ENCODE results near the gene MGMT.

Gene MGMT

DNA sequence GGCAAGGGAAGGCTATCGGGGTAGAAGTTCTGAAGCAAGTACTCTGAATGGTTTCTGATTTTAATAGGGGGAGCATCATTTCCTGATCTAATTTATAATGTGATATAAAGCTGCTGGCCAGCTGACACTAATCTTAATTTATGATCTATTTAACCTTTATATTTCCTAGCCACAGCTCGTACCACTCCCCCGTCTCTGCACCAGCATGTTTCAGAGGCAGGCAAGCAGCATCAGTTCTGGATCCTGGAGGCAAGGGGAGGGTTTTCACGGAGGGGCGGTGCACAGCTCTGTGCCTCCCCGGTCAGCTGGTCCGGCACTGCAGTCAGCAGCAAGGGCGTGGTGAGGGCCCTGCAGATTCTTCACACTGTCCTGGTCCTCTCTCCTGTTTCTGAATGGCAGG, 30.0 kb downstream of the MGMT start:
- DNase-seq: no peak

GRCh38 chr10:129498680-129499079, 31.6 kb downstream of the MGMT start:
- DNase-seq: no peak

DNA sequence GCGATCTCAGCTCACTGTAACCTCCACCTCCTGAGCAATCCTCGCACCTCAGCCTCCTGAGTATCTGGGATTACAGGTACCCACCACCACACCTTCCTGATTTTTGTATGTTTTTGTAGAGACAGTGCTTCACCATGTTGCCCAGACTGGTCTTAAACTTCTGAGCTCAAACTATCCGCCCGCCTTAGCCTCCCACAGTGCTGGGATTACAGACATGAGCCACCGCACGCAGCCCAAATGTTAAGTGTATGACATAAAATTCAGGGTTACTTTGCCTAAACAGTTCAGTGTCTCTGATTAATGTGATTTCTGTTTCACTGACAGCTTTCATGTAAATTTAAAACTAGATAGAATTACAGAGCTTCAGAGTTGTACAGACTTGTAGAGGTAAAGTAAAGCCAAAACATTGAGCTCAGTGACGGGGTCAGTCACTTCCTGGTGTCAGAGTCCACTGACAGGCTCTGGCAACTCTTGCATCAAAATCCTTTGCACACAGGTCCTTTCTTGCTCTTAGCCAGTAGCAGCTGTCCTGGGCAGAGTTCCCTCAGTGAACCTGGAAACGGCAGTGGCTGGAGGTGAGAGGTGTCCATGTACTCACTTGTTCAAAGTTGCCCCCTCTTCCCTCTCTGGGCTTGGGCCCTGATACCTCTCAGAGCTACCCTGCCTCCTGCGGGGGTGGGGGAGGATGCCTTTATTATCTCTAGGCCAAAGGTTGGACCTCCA, 33.7 kb downstream of the MGMT start:
- DNase-seq: no peak

GRCh38 chr10:129501652-129502436, 34.8 kb downstream of the MGMT start:
- DNase-seq: no peak

- no peak for DNase-seq
Observed at GRCh38 chr10:129502448-129502847, 35.4 kb downstream of the MGMT start.

- no peak for DNase-seq
Observed at GRCh38 chr10:129505500-129506075, 38.5 kb downstream of the MGMT start.

DNA sequence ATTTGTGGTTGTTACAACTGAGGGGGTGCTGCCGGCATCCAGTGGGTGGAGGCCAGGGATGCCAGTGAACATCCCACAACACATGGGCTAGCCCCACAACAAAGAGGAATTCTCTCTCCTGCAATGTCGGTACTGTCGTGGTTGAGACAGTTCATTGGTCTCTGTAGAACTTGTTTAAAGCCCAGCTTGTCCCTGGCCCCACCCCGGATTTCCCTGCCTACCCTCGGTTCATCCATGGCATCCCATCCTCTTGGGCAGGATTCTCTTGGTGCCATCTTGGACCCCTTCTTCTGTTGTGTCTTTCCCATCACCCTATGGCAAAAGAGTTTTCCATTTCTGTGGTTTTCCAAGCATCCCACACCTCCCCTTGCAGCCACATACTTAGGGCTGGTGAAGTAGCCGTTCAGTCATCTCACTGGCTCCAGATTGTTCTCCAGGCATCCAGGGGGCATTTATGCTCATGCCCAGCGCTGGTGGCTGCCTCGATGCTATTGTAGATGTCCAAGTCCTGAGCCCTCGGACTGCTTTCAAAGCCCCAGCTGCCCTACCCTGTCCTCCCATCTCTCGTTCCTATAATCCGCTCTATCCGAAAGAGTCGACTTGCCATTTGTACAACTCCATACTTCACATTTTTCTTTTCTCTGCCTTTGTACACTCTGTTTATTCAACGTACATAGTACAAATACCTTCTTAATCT, 39.2 kb downstream of the MGMT start:
- DNase-seq: no peak

DNA sequence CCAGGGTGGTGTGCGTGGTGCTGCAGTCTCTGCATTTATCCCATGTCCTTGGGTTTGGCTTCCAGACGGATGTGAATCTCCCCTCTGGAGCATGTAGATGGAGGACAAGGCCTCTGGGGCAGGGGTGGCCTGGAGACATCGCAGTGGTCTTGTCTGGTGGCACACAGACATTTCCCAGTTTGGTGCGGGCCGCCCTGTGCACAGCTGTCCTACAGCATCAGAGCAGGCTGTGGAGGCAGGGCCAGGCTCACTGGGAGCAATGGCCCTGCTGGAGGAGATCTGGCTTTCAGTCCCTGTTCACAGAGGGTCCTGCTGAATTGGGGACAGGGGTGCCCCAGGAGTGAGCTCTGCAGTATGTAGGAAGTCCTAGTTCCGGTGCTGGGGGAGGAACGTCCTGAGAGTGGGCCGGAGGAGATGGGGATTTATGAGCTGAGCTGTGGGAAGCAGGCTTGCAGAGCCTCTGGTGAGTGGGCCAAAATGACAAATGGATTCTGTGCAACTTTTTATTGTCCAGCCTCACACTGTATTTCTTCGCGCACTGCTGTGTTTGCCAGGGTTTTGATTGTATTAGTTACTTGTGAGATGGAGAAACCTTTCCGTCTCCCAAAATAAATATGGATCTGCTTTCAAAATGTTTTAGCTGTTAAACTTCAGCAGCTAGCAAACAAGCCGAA, 40.3 kb downstream of the MGMT start:
- no peak for DNase-seq

- DNase-seq: no peak
Observed at GRCh38 chr10:129509155-129509554, 42.1 kb downstream of the MGMT start.

DNA sequence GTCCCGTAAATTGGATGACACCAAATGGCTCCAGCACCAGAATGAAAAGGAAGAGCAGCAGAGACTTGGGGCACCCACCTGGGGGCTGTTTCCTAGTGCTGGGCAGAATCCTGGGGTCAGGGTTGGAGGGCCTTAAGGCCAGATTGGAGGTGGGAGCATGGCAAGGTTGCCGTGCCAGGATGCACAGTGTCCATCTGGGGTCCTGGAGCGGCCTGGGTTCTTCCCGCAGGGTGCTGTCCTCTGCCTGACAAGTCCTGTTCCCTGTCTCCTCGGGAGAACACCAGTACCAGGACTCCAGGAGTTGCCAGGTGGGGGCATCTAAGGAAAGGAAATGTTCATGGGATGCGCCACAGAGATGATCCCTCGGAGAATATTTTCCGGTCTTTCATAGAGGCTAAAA, 42.8 kb downstream of the MGMT start:
- no peak for DNase-seq

GRCh38 chr10:129511086-129511485, 44.0 kb downstream of the MGMT start:
- no peak for DNase-seq

DNA sequence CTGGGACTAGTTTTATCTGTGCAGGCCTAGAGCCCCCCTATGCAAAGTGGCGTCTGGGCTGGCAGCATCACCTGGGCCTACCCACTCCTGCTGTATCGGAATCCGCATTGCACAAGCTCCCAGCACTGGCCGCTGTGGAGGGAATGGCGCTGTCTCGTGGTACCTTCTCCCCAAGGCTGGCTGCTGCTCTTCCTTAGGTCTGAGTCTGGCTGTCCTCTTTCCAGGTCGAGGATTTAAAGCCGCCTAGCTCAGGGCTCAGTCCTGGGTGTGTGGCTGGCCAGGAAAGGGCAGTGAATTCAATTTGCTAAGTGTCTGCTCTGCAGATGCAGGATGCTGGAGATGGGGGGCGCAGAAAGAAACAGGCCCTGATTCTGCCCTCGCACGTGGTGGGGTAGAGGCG, 44.7 kb downstream of the MGMT start:
- DNase-seq: no peak

- no peak for DNase-seq
Observed at GRCh38 chr10:129513312-129513711, 46.3 kb downstream of the MGMT start.

DNA sequence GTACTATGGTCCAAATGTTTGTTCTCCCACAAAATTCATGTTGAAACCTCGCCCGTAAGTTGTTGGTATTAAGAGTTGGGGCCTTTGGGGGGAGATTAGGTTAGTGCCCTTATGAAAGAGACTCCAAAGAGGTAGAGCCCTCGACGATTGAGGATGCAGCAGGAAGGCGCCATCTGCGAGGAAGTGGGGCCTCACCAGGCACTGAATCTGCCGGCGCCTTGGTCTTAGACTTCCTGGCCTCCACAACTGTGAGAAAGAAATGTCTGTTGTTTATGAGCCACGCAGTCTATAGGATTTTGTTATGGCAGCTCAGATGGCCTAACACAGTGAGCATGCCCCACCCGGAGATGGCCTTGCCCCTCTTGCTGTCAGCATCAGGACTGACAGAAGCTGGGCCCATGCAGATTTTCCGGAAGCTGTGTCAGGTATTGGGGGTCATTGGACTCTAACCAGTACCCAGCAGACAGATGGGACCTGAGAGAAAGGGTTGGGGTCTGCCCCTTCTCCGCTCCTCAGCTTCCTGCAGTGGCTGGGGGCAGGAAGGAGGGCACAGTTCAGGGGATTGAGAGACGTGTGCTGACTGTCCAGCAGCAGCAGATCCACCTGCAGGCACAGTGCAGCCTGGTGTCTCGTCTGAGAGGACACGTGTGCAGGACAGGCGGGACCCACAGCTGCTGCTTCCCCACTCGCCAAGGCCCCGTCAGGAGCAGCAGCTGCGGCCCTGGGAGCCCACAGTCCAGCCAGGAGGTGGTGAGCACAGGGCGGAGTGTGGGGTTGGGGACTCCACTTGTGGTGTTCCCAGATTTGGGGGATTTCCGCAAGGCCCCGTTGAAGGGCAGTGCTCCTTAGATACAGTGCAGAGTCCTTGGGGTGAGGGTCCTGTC, 47.8 kb downstream of the MGMT start:
- no peak for DNase-seq

DNA sequence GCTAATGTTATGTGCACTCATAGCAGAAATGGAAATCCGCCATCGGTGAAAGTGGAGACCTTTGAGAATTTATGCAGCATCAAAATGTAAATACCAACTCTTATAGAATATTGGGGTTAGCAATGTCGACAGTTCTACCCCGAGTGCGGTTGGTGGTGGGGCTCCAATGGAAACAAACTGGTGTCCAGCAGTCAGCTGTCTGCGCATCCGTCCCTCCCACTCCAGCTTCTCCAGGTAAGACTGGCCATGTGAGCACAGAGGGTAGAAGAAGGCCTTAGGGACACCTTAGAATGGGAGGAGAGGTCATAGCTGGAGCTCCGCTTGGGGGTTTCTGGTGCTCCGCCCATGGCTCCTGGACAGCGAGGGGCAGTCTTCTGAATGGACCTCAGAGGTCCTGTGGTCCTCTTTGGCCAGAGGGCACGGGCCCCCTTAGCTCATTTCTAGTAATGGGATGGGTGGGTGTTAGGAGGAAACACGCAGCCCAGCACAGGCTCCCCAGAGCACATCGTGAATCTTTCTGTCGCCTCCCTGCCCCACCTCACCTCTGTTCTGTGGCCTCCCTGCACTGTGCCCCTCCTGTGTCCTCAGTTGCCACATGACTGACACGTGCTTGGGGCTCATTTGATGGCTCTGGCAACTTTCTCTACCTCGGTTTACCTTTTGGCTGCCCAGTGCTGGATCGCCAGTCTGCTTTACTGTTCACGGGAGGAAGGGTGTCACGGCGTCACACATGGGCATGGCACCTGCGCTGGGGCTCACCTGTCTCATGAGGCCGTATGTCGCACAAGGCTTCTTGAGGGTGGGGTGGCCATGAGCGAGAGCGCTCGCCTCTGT, 50.0 kb downstream of the MGMT start:
- no peak for DNase-seq

GRCh38 chr10:129517680-129518057, 50.6 kb downstream of the MGMT start:
- no peak for DNase-seq

GRCh38 chr10:129518793-129519192, 51.8 kb downstream of the MGMT start:
- no peak for DNase-seq

DNA sequence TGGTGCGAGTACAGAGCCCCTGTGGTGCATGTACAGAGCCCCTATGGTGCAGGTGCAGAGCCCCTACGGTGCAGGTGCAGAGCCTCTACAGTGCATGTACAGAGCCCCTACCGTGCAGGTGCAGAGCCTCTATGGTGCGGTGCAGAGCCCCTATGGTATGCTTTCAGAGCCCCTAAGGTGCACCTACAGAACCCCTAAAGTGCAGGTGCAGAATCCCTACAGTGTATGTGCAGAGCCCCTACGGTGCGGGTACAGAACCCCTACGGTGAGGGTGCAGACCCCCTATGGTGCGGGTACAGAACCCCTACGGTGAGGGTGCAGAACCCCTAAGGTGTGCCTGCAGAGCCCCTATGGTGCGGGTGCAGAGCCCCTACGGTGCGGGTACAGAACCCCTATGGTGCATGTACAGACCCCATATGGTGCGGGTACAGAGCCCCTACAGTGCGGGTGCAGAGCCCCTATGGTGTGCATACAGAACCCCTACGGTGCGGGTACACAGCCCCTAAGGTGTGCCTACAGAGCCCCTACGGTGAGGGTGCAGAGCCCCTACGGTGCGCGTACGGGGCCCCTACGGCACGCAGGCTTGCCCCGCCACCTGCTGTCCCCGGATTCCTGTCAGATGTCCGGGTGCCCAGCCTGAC, 53.5 kb downstream of the MGMT start:
- DNase-seq: no peak

GRCh38 chr10:129521161-129522025, 54.4 kb downstream of the MGMT start:
- DNase-seq: no peak
